C4-2B (cell line): Measurements from ENCODE around the gene SH2D3C.
"Not testable (repeated sequence)": the region's sequence is repeated elsewhere in the genome, so short reads cannot be mapped to it uniquely, and the experiment has no call there.

ENCODE experiments used
- ZFX ChIP-seq: fragments of 450-650 bp; IDR thresholded peaks from 2 replicates; pipeline ENCODE4 v1.6.1; 2017
- TF ChIP-seq, protein P1 (sequence below): fragments of 450-650 bp; conservative IDR thresholded peaks from 2 replicates; pipeline ENCODE4 v1.5.1; 2017; ENCODE audit warnings: mild to moderate bottlenecking

DNA sequence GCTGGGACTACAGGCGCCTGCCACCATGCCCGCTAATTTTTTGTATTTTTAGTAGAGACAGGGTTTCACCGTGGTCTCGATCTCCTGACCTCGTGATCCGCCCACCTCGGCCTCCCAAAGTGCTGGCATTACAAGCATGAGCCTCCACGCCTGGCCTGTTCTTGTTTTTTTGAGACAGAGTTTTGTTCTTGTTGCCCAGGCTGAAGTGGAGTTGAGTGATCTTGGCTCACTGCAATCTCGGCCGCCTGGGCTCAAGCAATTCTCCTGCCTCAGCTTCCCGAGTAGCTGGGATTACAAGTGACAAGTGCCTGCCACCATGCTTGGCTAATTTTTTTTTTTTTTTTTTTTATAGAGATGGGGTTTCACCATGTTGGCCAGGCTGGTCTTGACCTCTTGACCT lies 21.7 kb downstream of the SH2D3C start:
- TF ChIP-seq, protein P1, sequence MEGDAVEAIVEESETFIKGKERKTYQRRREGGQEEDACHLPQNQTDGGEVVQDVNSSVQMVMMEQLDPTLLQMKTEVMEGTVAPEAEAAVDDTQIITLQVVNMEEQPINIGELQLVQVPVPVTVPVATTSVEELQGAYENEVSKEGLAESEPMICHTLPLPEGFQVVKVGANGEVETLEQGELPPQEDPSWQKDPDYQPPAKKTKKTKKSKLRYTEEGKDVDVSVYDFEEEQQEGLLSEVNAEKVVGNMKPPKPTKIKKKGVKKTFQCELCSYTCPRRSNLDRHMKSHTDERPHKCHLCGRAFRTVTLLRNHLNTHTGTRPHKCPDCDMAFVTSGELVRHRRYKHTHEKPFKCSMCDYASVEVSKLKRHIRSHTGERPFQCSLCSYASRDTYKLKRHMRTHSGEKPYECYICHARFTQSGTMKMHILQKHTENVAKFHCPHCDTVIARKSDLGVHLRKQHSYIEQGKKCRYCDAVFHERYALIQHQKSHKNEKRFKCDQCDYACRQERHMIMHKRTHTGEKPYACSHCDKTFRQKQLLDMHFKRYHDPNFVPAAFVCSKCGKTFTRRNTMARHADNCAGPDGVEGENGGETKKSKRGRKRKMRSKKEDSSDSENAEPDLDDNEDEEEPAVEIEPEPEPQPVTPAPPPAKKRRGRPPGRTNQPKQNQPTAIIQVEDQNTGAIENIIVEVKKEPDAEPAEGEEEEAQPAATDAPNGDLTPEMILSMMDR, result not testable (repeated sequence)
- not testable (repeated sequence) for TF ChIP-seq ZFX
